Measurements from ENCODE around the gene ITGAE. TPM values are rescaled to one million over a fixed set of nuclear protein-coding genes. Genes with fewer than 3 reads are reported as not detected.
"Not testable (repeated sequence)": the region's sequence is repeated elsewhere in the genome, so short reads cannot be mapped to it uniquely, and the experiment has no call there.

The ITGAE gene
- total and polyA plus RNA-seq, 4 donors: 26.5 to 51.2 (median 42.1) TPM

DNA sequence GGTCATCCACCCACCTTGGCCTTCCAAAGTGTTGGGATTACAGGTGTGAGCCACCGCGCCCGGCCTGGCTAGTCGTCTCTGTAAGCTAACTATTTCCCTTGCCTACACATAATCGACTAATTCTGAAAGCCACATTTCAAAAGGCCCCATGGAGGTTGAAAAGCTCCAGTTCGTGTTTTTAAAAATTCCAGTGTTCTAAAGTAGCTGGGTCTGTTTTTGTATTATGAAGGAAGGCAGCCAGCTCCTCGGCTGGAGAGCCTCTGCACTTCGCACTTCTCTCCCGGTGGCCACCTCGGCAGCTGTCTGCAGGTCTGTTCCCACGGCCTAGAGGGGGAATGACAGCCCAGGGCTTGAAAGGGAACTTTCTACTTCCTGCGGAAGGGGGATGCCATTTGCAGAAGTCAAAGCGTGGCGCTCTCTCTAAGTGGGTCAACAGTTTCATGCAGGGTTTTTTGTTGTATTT is 60.3 kb downstream of the ITGAE start:
- H3K4me1 ChIP-seq (ENCODE audit: control insufficient read depth, insufficient read depth, low read length): peaks cover 11% of the 10 kb centered on the region
- no peak for DNase-seq (ENCODE audit: low read depth in 4 of 6, low spot score in 6 of 6)
- no peak overlapping the region for H3K27ac ChIP-seq (ENCODE audit: low read depth, low read length)
- no peak overlapping the region for H3K4me3 ChIP-seq (ENCODE audit: low read depth, low read length)
- no peaks in the 10 kb centered on the region for H3K27me3 ChIP-seq (ENCODE audit: control insufficient read depth, insufficient read depth, low read length)
- no peaks in the 10 kb centered on the region for H3K9me3 ChIP-seq (ENCODE audit: control insufficient read depth, insufficient read depth, low read length)
- no peaks in the 10 kb centered on the region for H3K36me3 ChIP-seq (ENCODE audit: control insufficient read depth, insufficient read depth, low read length)
- 42% methylated on average over 4 of the region's 14 CpGs for WGBS (ENCODE audit: insufficient coverage)

DNA sequence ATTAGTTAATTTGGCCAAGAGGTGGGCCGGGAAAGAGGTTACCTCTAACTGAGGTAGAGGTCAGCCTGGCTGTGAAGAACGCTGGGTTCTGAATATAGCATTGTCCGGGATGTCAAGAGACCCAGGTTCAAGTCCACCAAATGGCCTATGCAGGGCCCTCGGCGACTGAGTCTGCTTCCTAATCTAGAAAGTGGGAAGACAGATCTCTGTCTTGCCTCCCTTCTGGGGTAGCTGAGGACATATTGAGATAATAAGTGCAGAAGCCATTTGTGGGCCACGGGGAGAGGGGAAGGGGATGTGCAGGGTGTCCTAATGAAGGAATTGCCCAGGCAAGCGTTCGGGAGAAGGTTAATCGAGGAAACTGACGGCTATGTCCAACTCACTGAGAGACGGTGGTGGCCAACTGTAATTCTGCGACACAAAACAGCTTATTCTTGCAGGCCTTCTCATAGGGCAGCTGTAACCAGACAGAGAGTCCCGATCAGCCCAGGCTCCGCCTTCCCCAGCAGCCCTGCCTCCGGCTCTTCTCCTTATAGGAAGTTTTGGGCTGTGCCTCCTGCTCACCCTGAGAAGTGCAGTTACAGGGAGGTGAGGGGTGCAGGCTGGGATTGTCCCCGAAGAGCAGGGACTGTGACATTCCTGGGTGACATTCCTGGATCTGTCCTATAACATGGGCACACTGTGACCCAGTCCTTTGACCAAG is 61.4 kb downstream of the ITGAE start:
- H3K27ac ChIP-seq (ENCODE audit: low read depth, low read length): no peak overlapping the region
- no peak for DNase-seq (ENCODE audit: low read depth in 4 of 6, low spot score in 6 of 6)
- H3K27me3 ChIP-seq (ENCODE audit: control insufficient read depth, insufficient read depth, low read length): no peaks in the 10 kb centered on the region
- no peaks in the 10 kb centered on the region for H3K36me3 ChIP-seq (ENCODE audit: control insufficient read depth, insufficient read depth, low read length)
- no peaks in the 10 kb centered on the region for H3K9me3 ChIP-seq (ENCODE audit: control insufficient read depth, insufficient read depth, low read length)
- peaks cover 12% of the 10 kb centered on the region for H3K4me1 ChIP-seq (ENCODE audit: control insufficient read depth, insufficient read depth, low read length)
- WGBS (ENCODE audit: insufficient coverage): 75% methylated on average over 14 of the region's 16 CpGs
- H3K4me3 ChIP-seq (ENCODE audit: low read depth, low read length): no peak overlapping the region

DNA sequence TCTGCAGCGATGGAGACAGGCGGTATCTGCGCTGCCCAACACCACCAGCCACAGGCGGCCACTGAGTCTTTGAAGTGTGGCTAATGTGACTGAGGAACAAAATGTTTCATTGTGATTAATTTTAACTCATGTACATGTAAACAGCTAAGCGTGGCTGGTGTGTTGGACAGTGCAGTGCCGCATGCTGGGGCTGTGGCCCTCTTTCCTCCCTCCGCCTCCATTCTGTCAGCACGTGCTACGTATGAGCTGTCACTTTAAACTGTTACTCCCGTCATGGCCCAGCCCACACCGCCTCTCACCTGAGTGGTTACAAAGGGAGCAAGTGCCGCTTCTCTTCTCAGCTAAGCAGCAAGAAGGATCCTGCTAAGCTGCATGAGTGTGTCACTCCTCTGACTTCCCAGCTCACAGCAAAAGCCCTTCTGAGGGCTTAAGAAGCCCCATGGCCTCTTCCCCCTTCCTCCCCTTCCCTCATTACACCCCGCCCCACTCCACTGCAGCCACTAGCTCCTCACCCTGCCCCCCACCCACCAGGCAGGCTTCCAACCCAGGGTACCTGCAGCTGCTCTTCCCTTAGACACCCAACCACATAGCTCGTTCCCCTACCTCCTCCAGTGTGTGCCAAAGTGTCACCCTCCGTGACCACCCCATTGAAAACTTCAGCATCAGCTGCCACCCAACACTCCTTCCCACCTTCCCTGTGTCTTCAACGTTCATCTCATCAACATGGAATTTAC is 62.3 kb downstream of the ITGAE start:
- H3K4me3 ChIP-seq (ENCODE audit: low read depth, low read length): no peak overlapping the region
- H3K9me3 ChIP-seq (ENCODE audit: control insufficient read depth, insufficient read depth, low read length): no peaks in the 10 kb centered on the region
- H3K27ac ChIP-seq (ENCODE audit: low read depth, low read length): no peak overlapping the region
- H3K27me3 ChIP-seq (ENCODE audit: control insufficient read depth, insufficient read depth, low read length): no peaks in the 10 kb centered on the region
- DNase-seq (ENCODE audit: low read depth in 4 of 6, low spot score in 6 of 6): peak in 1 of 6 donors; percentile 50
- WGBS (ENCODE audit: insufficient coverage): 38% methylated on average over 14 of the region's 16 CpGs
- H3K4me1 ChIP-seq (ENCODE audit: control insufficient read depth, insufficient read depth, low read length): peaks cover 15% of the 10 kb centered on the region
- no peaks in the 10 kb centered on the region for H3K36me3 ChIP-seq (ENCODE audit: control insufficient read depth, insufficient read depth, low read length)

DNA sequence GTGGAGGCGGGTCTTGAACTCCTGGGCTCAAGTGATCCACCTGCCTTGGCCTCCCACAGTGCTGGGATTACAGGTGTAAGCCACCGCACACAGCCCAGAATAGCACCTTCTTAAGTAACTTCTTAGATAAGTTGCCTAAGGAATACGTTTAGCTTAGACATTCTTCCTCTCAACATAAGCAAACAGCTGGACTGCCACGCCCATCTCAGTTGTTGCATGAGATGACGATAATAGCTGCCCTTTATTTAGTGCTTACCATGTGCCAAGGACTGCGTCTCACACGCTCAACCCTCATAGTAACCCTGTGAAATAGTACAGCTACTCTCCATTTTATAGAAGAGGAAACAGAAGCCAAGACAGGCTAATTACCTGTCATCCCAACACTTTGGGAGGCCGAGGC is 65.5 kb downstream of the ITGAE start:
- no peak overlapping the region for H3K4me3 ChIP-seq (ENCODE audit: low read depth, low read length)
- H3K9me3 ChIP-seq (ENCODE audit: control insufficient read depth, insufficient read depth, low read length): no peaks in the 10 kb centered on the region
- no peaks in the 10 kb centered on the region for H3K27me3 ChIP-seq (ENCODE audit: control insufficient read depth, insufficient read depth, low read length)
- H3K27ac ChIP-seq (ENCODE audit: low read depth, low read length): no peak overlapping the region
- H3K36me3 ChIP-seq (ENCODE audit: control insufficient read depth, insufficient read depth, low read length): no peaks in the 10 kb centered on the region
- DNase-seq (ENCODE audit: low read depth in 4 of 6, low spot score in 6 of 6): no peak
- WGBS (ENCODE audit: insufficient coverage): 88% methylated on average over 5 of the region's 8 CpGs
- H3K4me1 ChIP-seq (ENCODE audit: control insufficient read depth, insufficient read depth, low read length): peaks cover 15% of the 10 kb centered on the region

DNA sequence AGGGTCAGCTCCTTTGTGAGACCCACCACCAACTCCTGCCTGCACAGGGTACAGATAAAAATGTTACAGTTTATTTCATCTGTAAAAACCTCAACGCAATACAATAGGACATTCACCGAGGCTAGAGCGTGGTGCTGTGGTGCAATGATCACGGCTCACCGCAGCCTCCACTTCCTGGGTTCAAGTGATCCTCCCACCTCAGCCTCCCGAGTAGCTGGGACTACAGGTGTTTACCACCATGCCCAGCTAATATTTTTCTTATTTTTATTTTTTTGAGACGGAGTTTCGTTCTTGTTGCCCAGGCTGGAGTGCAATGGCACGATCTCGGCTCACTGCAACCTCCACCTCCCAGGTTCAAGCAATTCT is 66.1 kb downstream of the ITGAE start:
- not testable (repeated sequence) for H3K4me3 ChIP-seq (ENCODE audit: low read depth, low read length); DNase-seq (ENCODE audit: low read depth in 4 of 6, low spot score in 6 of 6); H3K27me3 ChIP-seq (ENCODE audit: control insufficient read depth, insufficient read depth, low read length); H3K9me3 ChIP-seq (ENCODE audit: control insufficient read depth, insufficient read depth, low read length); H3K27ac ChIP-seq (ENCODE audit: low read depth, low read length); H3K36me3 ChIP-seq (ENCODE audit: control insufficient read depth, insufficient read depth, low read length)
- peaks cover 15% of the 10 kb centered on the region for H3K4me1 ChIP-seq (ENCODE audit: control insufficient read depth, insufficient read depth, low read length)
- WGBS (ENCODE audit: insufficient coverage): 98% methylated on average over 5 of the region's 10 CpGs

DNA sequence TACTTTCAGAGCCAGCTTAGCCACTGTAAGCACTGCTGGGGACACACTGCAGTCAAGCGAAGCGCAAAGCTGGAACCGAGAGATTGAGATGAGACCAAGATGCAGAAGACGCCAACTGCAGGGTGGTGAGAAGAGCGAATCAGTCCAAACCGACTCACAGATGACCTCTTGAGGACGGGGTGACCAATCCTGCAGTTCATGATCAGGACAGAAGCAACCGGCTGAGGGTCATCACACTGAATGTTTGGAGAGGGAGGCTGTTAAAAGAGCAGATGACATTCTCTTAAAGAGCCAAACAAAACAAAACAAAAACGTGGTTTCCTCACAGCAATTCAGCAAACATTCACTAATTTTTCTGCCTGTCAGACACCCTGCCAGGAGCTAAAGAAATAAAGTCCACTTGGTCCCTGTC is 68.8 kb downstream of the ITGAE start:
- no peaks in the 10 kb centered on the region for H3K36me3 ChIP-seq (ENCODE audit: control insufficient read depth, insufficient read depth, low read length)
- peak in 1 of 6 donors; percentile 29 for DNase-seq (ENCODE audit: low read depth in 4 of 6, low spot score in 6 of 6)
- H3K27me3 ChIP-seq (ENCODE audit: control insufficient read depth, insufficient read depth, low read length): no peaks in the 10 kb centered on the region
- H3K27ac ChIP-seq (ENCODE audit: low read depth, low read length): no peak overlapping the region
- no peaks in the 10 kb centered on the region for H3K9me3 ChIP-seq (ENCODE audit: control insufficient read depth, insufficient read depth, low read length)
- H3K4me1 ChIP-seq (ENCODE audit: control insufficient read depth, insufficient read depth, low read length): peaks cover 4% of the 10 kb centered on the region
- H3K4me3 ChIP-seq (ENCODE audit: low read depth, low read length): no peak overlapping the region
- WGBS (ENCODE audit: insufficient coverage): 36% methylated on average over 8 of the region's 9 CpGs

DNA sequence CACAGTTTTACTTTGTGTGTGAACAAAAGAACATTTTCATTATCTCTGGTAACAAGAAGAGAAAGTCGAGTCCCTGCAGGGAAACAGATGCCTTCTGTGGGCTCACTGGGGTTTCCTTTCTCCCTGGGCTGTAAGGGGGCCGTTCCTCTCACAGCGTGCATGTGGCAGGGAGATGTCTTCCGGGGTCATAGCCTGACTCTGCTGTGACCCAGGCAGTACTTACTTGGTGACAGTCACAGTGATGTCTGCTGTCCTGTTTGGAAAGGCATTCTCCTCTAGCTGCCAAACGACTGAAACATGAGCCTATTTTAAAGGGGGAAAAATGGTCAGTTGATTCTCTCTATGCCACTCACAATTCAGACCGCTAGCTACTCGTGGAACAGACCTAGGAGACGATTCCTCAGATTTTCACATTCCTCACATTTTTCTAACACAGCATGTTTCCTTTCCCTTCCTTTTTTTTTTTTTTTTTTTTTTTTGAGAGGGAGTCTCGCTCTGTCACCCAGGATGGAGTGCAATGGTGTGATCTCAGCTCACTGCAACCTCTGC is 70.0 kb downstream of the ITGAE start:
- DNase-seq (ENCODE audit: low read depth in 4 of 6, low spot score in 6 of 6): no peak
- H3K36me3 ChIP-seq (ENCODE audit: control insufficient read depth, insufficient read depth, low read length): no peaks in the 10 kb centered on the region
- H3K4me3 ChIP-seq (ENCODE audit: low read depth, low read length): no peak overlapping the region
- no peaks in the 10 kb centered on the region for H3K27me3 ChIP-seq (ENCODE audit: control insufficient read depth, insufficient read depth, low read length)
- 27% methylated on average over 4 of the region's 9 CpGs for WGBS (ENCODE audit: insufficient coverage)
- peaks cover 4% of the 10 kb centered on the region for H3K4me1 ChIP-seq (ENCODE audit: control insufficient read depth, insufficient read depth, low read length)
- H3K27ac ChIP-seq (ENCODE audit: low read depth, low read length): no peak overlapping the region
- no peaks in the 10 kb centered on the region for H3K9me3 ChIP-seq (ENCODE audit: control insufficient read depth, insufficient read depth, low read length)

DNA sequence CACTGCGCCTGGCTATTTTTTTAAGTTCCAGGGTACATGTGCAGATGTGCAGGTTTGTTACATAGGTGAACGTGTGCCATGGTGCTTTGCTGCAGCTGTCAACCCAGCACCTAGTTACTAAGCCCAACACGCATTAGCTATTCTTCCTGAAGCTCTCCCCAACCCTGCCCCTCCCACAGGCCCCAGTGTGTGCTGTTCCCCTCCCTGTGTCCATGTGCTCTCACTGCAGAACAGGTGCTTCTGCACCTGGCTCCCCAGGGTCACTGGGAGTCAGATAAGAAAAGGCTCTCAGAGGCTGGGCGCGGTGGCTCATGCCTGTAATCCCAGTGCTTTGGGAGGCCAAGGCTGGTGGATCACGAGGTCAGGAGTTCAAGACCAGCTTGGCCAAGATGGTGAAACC is 71.1 kb downstream of the ITGAE start:
- Histone ChIP-seq H3K9me3 (ENCODE audit: control insufficient read depth, insufficient read depth, low read length) (no peaks in the 10 kb centered on the region), H3K4me3 (ENCODE audit: low read depth, low read length) (no peak overlapping the region), H3K27me3 (ENCODE audit: control insufficient read depth, insufficient read depth, low read length) (no peaks in the 10 kb centered on the region), H3K36me3 (ENCODE audit: control insufficient read depth, insufficient read depth, low read length) (no peaks in the 10 kb centered on the region), H3K27ac (ENCODE audit: low read depth, low read length) (no peak overlapping the region), H3K4me1 (ENCODE audit: control insufficient read depth, insufficient read depth, low read length) (peaks cover 4% of the 10 kb centered on the region)
- no peak for DNase-seq (ENCODE audit: low read depth in 4 of 6, low spot score in 6 of 6)
- 79% methylated on average over 5 of the region's 6 CpGs for WGBS (ENCODE audit: insufficient coverage)

DNA sequence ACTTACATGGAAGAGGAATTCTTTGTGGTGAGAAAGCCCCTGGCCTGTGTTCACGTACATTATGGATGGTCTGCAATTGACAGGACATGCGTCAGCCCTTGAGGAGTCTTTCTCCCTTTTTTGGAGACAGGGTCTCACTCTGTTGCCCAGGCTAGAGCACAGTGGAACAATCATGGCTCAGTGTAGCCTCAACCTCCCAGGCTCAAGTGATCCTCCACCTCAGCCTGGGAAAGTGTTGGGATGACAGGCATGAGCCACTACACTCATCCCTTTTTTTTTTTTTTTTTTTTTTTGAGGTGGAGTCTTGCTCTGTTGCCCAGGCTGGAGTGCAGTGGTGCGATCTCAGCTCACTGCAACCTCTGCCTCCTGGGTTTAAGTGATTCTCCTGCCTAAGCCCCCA is 72.9 kb downstream of the ITGAE start:
- H3K36me3 ChIP-seq (ENCODE audit: control insufficient read depth, insufficient read depth, low read length); H3K4me3 ChIP-seq (ENCODE audit: low read depth, low read length); H3K9me3 ChIP-seq (ENCODE audit: control insufficient read depth, insufficient read depth, low read length); H3K4me1 ChIP-seq (ENCODE audit: control insufficient read depth, insufficient read depth, low read length); DNase-seq (ENCODE audit: low read depth in 4 of 6, low spot score in 6 of 6); H3K27ac ChIP-seq (ENCODE audit: low read depth, low read length); H3K27me3 ChIP-seq (ENCODE audit: control insufficient read depth, insufficient read depth, low read length): not testable (repeated sequence)
- 100% methylated on average over 3 of the region's 3 CpGs for WGBS (ENCODE audit: insufficient coverage)

DNA sequence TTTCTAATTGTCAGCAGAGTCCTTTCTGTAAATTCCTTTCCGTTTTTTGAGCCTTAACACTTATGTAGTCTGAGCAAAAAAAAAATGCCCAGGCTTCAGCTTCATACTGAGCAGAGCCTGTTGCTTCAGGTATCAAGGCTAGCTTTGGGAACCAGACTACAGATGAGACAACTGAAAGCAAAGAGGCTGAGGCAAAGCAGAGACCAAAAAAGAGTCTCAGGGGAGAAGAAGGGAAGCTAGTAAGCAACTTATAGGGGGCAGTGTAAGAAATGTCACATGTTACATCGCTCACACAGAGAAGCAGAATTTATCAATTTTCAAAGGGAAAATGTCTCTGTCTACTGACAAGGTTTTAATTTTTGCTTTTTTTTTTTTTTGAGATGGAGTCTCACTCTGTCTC is 73.9 kb downstream of the ITGAE start:
- Histone ChIP-seq H3K27ac (ENCODE audit: low read depth, low read length) (no peak overlapping the region), H3K4me1 (ENCODE audit: control insufficient read depth, insufficient read depth, low read length) (peaks cover 13% of the 10 kb centered on the region), H3K4me3 (ENCODE audit: low read depth, low read length) (no peak overlapping the region), H3K27me3 (ENCODE audit: control insufficient read depth, insufficient read depth, low read length) (no peaks in the 10 kb centered on the region), H3K36me3 (ENCODE audit: control insufficient read depth, insufficient read depth, low read length) (no peaks in the 10 kb centered on the region), H3K9me3 (ENCODE audit: control insufficient read depth, insufficient read depth, low read length) (no peaks in the 10 kb centered on the region)
- no peak for DNase-seq (ENCODE audit: low read depth in 4 of 6, low spot score in 6 of 6)
- 86% methylated on average over 1 of the region's 2 CpGs for WGBS (ENCODE audit: insufficient coverage)

Data from spinal cord (tissue), 10 donors.